HG03442 (cell line): ENCODE results near the gene TMEM121B.

Source experiments
- ATAC-seq: cut with Tn5 transposase; IDR thresholded peaks from one replicate; pipeline ENCODE4 v1.9.1; 2021; ENCODE audit warnings: mild to moderate bottlenecking, moderate library complexity; ENCODE audit not compliant: unreplicated experiment

TMEM121B gene

GRCh38 chr22:17095538-17095937 lies 25.6 kb downstream of the TMEM121B start:
- no peak for ATAC-seq

GRCh38 chr22:17093081-17093480 lies 28.1 kb downstream of the TMEM121B start:
- ATAC-seq, result no peak

GRCh38 chr22:17091851-17092250 lies 29.3 kb downstream of the TMEM121B start:
- ATAC-seq, result no peak

- no peak for ATAC-seq
Measured at GRCh38 chr22:17090550-17090949, 30.6 kb downstream of the TMEM121B start.

GRCh38 chr22:17087498-17088131 lies 33.5 kb downstream of the TMEM121B start:
- ATAC-seq, result peak; percentile 30

GRCh38 chr22:17086788-17087497 lies 34.2 kb downstream of the TMEM121B start:
- no peak for ATAC-seq

- no peak for ATAC-seq
Measured at GRCh38 chr22:17086296-17086695, 34.9 kb downstream of the TMEM121B start.

GRCh38 chr22:17085277-17086181 lies 35.6 kb downstream of the TMEM121B start:
- peak; percentile 16 for ATAC-seq

- ATAC-seq, result peak; percentile 90
Measured at GRCh38 chr22:17084554-17085276, 36.4 kb downstream of the TMEM121B start, which contains the start of gene IL17RA. Gene IL17RA, plus strand, starts transcription at chr22:17085000. Its CDS starts 92 bp downstream, at chr22:17085092.

- ATAC-seq, result no peak
Measured at GRCh38 chr22:17083811-17084441, 37.2 kb downstream of the TMEM121B start.

- no peak for ATAC-seq
Measured at GRCh38 chr22:17083255-17083654, 37.9 kb downstream of the TMEM121B start.

- ATAC-seq, result no peak
Measured at GRCh38 chr22:17079572-17079971, 41.6 kb downstream of the TMEM121B start.

- no peak for ATAC-seq
Measured at GRCh38 chr22:17077255-17077654, 43.9 kb downstream of the TMEM121B start.

GRCh38 chr22:17074648-17075002 lies 46.5 kb downstream of the TMEM121B start:
- ATAC-seq, result no peak

- no peak for ATAC-seq
Measured at GRCh38 chr22:17072877-17073276, 48.3 kb downstream of the TMEM121B start.
